Activated naive CD8-positive, alpha-beta T cell treated with anti-CD3 and anti-CD28 coated beads for 36 hours (primary cell): ENCODE measurements around the gene PRSS48. TPM values are rescaled to one million over a fixed set of nuclear protein-coding genes. Genes with fewer than 3 reads are reported as not detected.

Experiments used
- DNase-seq: peaks from one replicate; pipeline ENCODE4 v3.0.0; 2021
- H3K27ac Mint-ChIP-seq: one replicate; pipeline ENCODE4 v1.8.0; 2022; ENCODE audit warnings: mild to moderate bottlenecking, moderate library complexity, mixed read lengths
- H3K27me3 Mint-ChIP-seq: one replicate; pipeline ENCODE4 v1.8.0; 2022; ENCODE audit warnings: mild to moderate bottlenecking, mixed read lengths
- H3K36me3 Mint-ChIP-seq: one replicate; pipeline ENCODE4 v1.8.0; 2021; ENCODE audit warnings: mild to moderate bottlenecking, mixed read lengths
- H3K4me1 Mint-ChIP-seq: one replicate; pipeline ENCODE4 v1.8.0; 2021; ENCODE audit warnings: mixed read lengths
- H3K4me3 Mint-ChIP-seq: one replicate; pipeline ENCODE4 v1.8.0; 2022; ENCODE audit warnings: mild to moderate bottlenecking, moderate library complexity, mixed read lengths
- H3K9me3 Mint-ChIP-seq: one replicate; pipeline ENCODE4 v1.8.0; 2022; ENCODE audit warnings: mixed read lengths
- total RNA-seq, 2 experiments: library from RNA; stranded (reverse); gene quantifications; one replicate each; pipeline ENCODE4 v1.2.3, GENCODE V29; 2021

The PRSS48 gene
- total RNA-seq, 2 experiments from 2014 or later = not detected

DNA sequence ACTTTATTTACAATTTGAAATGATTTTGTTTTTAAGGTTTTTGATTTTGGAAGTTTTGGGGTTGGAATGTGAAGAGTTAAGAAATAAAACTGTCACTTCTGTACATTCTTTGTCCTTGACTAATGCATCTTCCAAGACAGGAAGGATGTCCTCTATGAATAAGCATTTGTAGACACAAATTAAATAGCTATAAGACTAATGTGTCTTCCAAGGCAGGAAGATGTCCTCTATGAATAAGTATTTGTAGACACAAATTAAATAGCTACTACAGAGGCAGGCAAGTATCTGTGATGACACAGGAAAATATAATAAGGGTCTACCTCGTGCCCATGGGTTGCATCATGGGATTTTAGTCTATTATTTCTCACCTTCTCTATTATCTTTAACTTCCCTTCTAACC, 14.5 kb downstream of the PRSS48 start:
- H3K27me3 Mint-ChIP-seq = no peaks in the 10 kb centered on the region
- no peak for DNase-seq
- H3K4me1 Mint-ChIP-seq = no peaks in the 10 kb centered on the region
- H3K9me3 Mint-ChIP-seq = no peaks in the 10 kb centered on the region
- no peaks in the 10 kb centered on the region for H3K36me3 Mint-ChIP-seq
- H3K27ac Mint-ChIP-seq = no peak overlapping the region
- no peak overlapping the region for H3K4me3 Mint-ChIP-seq

DNA sequence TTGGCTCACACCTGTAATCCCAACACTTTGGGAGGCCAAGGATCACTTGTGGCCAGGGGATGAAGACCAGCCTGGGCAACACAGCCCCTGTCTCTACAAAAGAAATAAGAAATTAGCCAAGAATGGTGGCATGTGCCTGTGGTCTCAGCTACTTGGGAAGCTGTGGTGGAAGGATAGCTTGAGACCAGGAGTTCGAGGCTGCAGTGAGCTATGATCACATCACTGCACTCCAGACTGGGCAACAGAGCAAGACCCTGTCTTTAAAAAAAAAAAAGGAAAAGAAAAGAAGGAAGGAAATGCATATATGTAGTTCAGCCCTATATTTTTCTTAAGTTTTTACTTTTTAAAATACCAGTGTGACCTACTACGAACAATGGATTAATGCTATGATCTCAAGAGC, 15.1 kb downstream of the PRSS48 start:
- no peak overlapping the region for H3K4me3 Mint-ChIP-seq
- no peaks in the 10 kb centered on the region for H3K4me1 Mint-ChIP-seq
- no peaks in the 10 kb centered on the region for H3K9me3 Mint-ChIP-seq
- H3K27ac Mint-ChIP-seq = no peak overlapping the region
- H3K27me3 Mint-ChIP-seq = no peaks in the 10 kb centered on the region
- DNase-seq = no peak
- no peaks in the 10 kb centered on the region for H3K36me3 Mint-ChIP-seq

DNA sequence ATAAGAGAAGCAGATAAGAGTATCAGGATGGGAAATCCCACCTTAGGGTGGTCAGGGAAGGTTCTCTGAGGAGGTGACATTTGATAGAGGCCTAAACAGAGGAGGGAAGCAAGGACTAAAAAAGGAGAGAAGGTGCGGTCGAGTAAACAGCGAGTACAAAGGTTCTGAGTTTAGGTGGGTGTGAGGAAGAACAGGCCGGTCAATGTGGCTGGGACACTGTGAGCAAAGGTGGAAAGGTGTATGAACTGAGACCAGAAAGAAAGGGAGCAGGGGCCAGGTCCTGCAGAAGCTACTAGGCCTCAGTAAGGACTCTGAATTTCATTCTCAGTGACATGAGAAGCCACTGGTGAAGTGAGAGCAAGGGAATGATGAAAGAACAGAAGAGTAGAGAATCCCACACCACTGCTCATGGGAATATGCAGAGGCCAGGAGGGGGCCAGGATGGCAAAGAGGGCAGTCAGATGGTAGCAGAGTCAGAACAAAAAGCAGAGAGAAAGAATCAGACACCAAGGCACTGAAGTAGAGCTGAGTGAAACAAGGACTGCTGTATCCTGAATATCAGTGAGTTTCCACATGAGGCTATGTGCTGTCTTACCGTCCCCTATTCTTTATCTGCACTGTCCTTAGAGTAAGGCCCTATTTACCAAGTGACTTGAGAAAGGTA, 18.0 kb downstream of the PRSS48 start:
- DNase-seq = no peak
- H3K27ac Mint-ChIP-seq = no peak overlapping the region
- no peaks in the 10 kb centered on the region for H3K36me3 Mint-ChIP-seq
- no peaks in the 10 kb centered on the region for H3K27me3 Mint-ChIP-seq
- H3K9me3 Mint-ChIP-seq = no peaks in the 10 kb centered on the region
- no peaks in the 10 kb centered on the region for H3K4me1 Mint-ChIP-seq
- no peak overlapping the region for H3K4me3 Mint-ChIP-seq

DNA sequence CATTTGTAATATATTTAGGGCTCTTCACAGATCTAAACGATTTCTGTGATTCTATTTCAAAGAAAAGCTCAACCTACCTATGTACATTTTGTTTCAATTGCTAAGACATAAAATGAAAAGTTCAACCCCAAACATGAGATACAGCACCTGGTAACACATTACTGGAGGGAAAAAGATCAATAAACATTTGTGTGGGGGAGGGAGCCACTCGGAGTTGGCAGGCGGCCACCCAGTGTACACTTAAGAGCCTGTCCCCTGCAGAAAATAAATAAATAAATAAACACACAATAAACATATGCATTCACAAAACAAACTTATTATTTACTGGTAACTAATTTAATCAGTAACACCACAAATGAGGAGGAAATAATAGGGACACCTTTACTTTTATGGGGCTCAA, 19.3 kb downstream of the PRSS48 start:
- no peaks in the 10 kb centered on the region for H3K36me3 Mint-ChIP-seq
- H3K27ac Mint-ChIP-seq = no peak overlapping the region
- H3K27me3 Mint-ChIP-seq = no peaks in the 10 kb centered on the region
- H3K4me1 Mint-ChIP-seq = no peaks in the 10 kb centered on the region
- no peak for DNase-seq
- H3K9me3 Mint-ChIP-seq = no peaks in the 10 kb centered on the region
- no peak overlapping the region for H3K4me3 Mint-ChIP-seq

DNA sequence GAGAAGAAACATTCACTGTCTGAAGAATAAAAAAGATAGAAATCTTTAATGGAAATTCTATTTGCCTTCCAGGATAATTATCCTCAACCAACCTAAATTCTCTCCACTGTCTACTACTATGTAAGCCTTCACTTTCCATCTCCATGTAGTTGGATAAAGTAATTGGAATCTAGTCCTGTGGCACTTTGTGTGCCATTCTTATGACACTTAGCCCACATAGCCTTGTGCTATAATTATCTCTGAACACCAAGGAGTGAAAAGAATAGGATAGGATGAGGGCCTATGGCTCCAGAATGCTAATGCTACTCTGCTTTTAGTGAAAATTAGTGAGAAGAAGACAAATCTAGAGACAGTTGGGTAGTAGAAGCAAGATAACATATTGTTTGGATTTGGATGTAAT, 20.2 kb downstream of the PRSS48 start:
- no peaks in the 10 kb centered on the region for H3K4me1 Mint-ChIP-seq
- no peaks in the 10 kb centered on the region for H3K36me3 Mint-ChIP-seq
- H3K27ac Mint-ChIP-seq = no peak overlapping the region
- H3K27me3 Mint-ChIP-seq = peaks cover 4% of the 10 kb centered on the region
- H3K4me3 Mint-ChIP-seq = no peak overlapping the region
- no peaks in the 10 kb centered on the region for H3K9me3 Mint-ChIP-seq
- DNase-seq = no peak

DNA sequence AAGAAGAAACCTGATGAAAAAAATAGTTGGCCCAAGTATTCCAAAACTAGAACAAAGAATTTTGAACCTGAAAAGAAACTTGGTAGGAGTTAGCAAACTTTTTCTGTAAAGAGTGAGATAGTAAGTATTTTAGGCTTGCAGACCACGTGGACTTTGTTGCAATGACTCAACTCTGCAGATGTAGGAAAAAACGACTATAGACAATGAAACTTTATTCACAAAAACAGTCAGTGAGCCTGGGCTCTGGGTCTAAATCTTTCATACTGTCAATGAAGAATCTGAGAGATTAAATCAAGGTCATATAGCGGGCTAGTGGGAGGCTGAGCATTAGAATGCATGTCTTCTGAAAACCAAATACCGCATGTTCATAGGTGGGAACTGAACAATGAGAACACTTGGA, 25.5 kb downstream of the PRSS48 start:
- Mint-ChIP-seq H3K27ac (no peak overlapping the region), H3K36me3 (no peaks in the 10 kb centered on the region), H3K4me3 (no peak overlapping the region), H3K9me3 (no peaks in the 10 kb centered on the region), H3K4me1 (peaks cover 4% of the 10 kb centered on the region), H3K27me3 (peaks cover 7% of the 10 kb centered on the region)
- no peak for DNase-seq

DNA sequence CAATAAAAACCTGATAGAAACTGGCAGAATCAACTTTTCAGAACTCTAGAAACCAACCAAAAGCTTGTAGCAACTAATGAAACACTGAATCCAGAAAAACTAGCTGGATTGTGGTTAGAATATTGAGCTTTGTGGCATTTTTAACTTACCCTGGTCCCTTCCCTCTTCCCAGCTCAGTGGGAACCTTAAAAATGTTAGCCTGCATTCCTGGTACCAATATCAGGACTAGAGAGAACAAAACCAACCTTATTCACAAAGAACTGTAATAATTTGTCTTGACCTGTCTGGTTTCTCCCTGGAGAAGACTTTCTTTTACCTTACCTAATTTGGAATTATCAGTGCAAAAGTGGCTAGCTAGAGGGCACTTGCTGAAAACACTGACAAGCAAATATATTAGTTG, 27.3 kb downstream of the PRSS48 start:
- H3K9me3 Mint-ChIP-seq = no peaks in the 10 kb centered on the region
- no peak overlapping the region for H3K4me3 Mint-ChIP-seq
- peaks cover 7% of the 10 kb centered on the region for H3K27me3 Mint-ChIP-seq

DNA sequence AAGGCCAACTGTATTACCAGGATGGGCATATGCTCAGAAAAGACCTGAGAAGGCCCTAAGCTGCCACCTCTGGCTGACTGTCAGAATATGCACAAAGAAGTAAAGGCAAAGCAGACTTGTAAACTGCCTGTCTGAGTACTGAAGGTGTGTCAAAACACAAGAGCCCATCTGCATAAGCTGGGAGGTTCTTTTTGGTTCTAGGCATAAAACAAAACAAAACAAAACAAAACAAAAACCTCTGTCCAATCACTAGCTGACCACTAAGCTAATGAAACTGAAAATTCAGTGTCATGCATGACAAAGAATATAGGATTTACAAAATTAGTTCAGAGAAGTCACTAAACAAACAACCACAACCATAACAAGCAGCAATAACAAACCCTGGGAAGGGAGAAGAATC, 27.8 kb downstream of the PRSS48 start:
- no peaks in the 10 kb centered on the region for H3K9me3 Mint-ChIP-seq
- H3K4me1 Mint-ChIP-seq = peaks cover 4% of the 10 kb centered on the region
- peaks cover 10% of the 10 kb centered on the region for H3K27me3 Mint-ChIP-seq
- DNase-seq = no peak
- no peaks in the 10 kb centered on the region for H3K36me3 Mint-ChIP-seq
- H3K4me3 Mint-ChIP-seq = no peak overlapping the region
- H3K27ac Mint-ChIP-seq = no peak overlapping the region

More for the DNA sequence above, 27.3 kb downstream of the PRSS48 start:
- Mint-ChIP-seq H3K4me1 (peaks cover 4% of the 10 kb centered on the region), H3K36me3 (no peaks in the 10 kb centered on the region), H3K27ac (no peak overlapping the region)
- DNase-seq = no peak

DNA sequence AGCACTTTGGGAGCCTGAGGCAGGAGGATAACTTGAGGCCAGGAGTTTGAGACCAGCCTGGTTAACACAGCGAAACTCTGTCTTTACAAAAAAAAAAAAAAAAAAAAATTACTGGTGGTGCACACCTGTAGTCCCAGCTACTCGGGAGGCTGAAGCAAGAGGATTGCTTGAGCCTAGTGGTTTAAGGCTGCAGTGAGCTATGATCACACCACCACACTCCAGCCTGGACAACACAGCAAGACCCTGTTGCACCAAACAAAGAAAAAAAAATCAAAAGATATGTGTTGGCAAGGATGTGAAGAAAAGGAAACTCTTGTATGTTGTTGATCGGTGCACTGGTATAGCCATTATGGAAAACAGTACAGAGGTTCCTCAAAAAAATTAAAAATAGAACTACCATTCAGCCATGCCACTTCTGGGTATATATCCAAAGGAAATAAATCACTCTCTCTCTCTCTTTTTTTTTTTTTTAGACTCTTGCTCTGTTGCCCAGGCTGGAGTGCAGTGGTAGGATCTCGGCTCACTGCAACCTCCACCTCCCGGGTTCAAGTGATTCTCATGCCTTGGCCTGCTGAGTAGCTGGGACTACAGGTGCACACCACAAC, 33.3 kb downstream of the PRSS48 start:
- no peak for DNase-seq
- Mint-ChIP-seq H3K4me3 (no peak overlapping the region), H3K4me1 (no peaks in the 10 kb centered on the region), H3K36me3 (no peaks in the 10 kb centered on the region), H3K9me3 (no peaks in the 10 kb centered on the region), H3K27ac (no peak overlapping the region), H3K27me3 (peaks cover 3% of the 10 kb centered on the region)

DNA sequence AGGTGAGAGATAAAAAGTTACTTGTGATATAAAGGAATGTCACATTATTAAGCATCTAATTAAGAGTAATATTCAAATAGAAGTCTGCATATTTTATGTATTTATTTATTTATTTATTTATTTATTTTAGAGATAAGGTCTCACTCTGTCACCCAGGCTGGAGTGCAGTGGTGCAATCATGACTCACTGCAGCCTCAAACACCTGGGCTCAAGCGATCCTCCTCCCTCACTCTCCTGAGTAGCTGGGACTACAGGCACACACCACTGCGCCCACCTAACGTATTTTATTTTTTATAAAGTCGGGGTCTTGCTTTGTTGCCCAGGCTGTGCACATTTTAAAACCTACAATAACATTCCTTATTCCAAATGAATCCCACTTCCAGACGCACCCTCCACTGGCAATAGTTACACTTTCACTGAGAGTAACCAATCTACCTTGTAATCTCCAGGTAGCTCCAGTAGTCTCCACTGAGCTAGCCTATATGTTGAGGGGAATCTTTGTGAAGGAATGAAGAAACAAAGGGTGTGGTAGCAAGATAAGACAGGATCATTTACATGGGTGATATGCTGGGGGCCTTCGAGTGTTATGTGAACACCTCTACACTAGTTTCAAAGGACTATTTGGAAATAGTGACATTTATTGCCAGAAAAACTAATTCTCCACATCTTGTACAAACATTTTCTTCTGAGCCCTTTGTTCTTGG, 36.5 kb downstream of the PRSS48 start:
- H3K4me1 Mint-ChIP-seq = no peaks in the 10 kb centered on the region
- DNase-seq = no peak
- peaks cover 11% of the 10 kb centered on the region for H3K27me3 Mint-ChIP-seq
- H3K27ac Mint-ChIP-seq = no peak overlapping the region
- H3K9me3 Mint-ChIP-seq = no peaks in the 10 kb centered on the region
- no peak overlapping the region for H3K4me3 Mint-ChIP-seq
- no peaks in the 10 kb centered on the region for H3K36me3 Mint-ChIP-seq

DNA sequence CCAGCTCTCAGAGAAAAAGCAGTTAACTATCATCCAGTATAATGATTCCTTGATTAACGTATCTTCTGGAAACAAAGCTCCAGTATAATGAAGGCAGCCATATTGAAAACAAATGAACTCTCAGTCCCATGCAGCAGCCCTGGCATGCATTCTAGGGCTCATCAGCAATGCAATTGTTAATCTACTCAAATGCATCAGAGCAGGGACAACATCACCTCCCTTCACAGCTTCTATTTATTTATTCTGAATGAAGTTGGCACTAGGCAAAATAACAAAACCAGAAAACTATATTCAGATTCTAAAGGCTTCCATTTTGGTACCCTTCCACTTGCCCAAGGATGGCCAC, 37.0 kb downstream of the PRSS48 start:
- H3K4me3 Mint-ChIP-seq = no peak overlapping the region
- no peaks in the 10 kb centered on the region for H3K9me3 Mint-ChIP-seq
- H3K4me1 Mint-ChIP-seq = no peaks in the 10 kb centered on the region
- H3K27ac Mint-ChIP-seq = no peak overlapping the region
- H3K36me3 Mint-ChIP-seq = no peaks in the 10 kb centered on the region
- DNase-seq = no peak
- H3K27me3 Mint-ChIP-seq = peaks cover 11% of the 10 kb centered on the region

DNA sequence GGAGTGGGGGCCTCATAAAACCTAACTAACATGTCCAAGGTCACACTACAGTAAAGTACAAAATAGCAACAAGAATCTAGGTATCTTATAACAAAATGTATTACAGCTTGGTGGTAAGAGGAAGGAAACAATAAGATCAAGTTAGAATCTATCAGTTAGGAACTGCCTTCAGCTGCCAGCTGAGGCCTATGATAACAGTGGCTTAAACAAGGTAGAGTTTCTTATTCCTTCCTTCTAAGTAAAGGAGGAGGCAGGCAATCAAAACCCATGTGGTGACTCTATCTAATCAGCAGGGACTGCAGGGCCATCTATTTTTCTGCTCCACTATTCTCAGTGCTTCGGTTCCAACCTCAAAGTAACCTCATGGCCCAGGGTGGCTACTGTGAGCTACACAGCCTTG, 37.5 kb downstream of the PRSS48 start:
- no peak overlapping the region for H3K4me3 Mint-ChIP-seq
- no peaks in the 10 kb centered on the region for H3K36me3 Mint-ChIP-seq
- no peaks in the 10 kb centered on the region for H3K9me3 Mint-ChIP-seq
- H3K4me1 Mint-ChIP-seq = no peaks in the 10 kb centered on the region
- peaks cover 10% of the 10 kb centered on the region for H3K27me3 Mint-ChIP-seq
- H3K27ac Mint-ChIP-seq = no peak overlapping the region
- DNase-seq = no peak

DNA sequence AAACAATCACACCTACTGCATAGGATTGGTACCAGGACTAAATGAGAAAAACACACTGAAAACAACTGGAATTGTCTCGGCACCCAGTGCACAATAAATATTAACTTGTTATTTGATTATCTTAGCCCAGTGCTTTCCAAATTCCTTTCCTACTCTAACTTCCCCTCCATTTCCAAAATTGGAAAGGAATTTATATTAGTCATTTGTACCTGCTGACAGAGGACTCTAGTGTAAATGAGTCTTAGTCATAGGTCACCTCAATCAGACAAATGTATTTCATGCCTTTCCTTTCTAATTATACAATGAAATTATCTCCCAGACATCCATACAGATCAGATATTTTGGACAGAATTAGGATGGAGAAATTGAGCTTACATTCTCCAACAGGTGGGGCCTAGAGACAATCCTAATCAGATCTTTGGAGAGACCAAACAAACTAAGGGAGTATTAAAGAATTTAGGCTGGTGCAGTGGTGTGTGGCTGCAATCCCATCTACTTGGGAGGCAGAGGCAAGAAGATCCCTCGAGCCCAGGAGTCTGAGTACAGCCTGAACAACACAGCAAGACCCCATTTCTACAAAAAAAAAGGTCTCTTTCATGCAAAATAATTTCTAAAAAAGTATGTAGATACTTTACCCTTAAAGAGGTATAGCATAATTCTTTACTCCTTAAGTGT, 38.4 kb downstream of the PRSS48 start:
- Mint-ChIP-seq H3K4me3 (no peak overlapping the region), H3K4me1 (no peaks in the 10 kb centered on the region), H3K27me3 (peaks cover 11% of the 10 kb centered on the region), H3K27ac (no peak overlapping the region), H3K36me3 (no peaks in the 10 kb centered on the region), H3K9me3 (no peaks in the 10 kb centered on the region)
- DNase-seq = no peak

DNA sequence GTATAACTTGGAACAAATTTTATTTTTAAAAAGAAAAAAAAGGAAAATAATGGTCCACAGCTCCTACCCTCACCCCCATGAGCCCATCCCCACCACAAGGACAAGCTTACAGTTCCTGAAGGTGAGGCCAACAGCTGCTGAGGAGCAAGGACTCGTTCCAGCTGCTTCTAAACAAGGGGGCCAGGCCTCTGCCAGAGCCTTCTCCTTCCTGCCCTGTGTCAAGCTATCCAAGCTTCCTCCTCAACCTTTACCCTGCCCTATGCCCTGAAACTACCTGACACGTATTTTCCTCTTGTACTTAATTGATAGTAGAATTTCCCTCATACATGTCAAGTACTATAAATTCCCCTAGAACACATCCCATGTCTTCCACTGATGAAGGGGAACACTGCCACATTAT, 39.7 kb downstream of the PRSS48 start:
- Mint-ChIP-seq H3K4me3 (no peak overlapping the region), H3K4me1 (no peaks in the 10 kb centered on the region), H3K9me3 (no peaks in the 10 kb centered on the region), H3K27me3 (peaks cover 24% of the 10 kb centered on the region), H3K36me3 (no peaks in the 10 kb centered on the region), H3K27ac (no peak overlapping the region)
- no peak for DNase-seq

DNA sequence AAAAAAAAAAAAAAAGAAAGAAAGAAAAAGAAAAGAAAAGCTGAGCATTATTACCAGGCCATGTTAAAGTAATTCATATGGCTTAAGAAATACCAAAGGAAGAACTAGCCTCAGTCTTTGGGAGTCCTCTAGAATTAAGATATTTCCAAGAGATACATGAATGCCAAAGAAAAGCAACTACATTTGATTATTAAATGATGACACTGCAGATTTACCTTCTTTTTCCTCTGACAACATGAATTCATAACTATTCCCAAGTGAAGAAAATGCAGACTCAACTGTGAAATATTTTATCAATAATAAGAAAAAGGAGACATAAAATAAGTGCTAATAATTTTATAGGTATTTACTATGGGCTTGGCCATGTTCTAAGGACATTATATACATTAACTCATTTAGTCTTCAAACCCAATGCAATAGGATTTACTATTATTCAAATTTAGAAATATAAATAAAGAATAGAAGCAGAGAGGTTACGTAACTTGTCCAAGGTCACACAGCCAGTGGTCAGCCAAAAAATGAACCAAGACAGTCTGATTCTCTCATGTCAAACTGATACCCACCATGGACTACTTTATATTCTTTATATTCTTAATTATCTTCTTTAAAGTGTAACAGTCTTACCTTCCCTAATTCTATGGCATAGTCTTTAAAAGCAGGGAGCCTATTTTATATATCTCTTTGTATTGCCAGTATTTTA, 41.5 kb downstream of the PRSS48 start:
- Mint-ChIP-seq H3K4me3 (no peak overlapping the region), H3K36me3 (no peaks in the 10 kb centered on the region), H3K27ac (no peak overlapping the region), H3K4me1 (no peaks in the 10 kb centered on the region), H3K27me3 (peaks cover 36% of the 10 kb centered on the region), H3K9me3 (no peaks in the 10 kb centered on the region)
- DNase-seq = no peak
